Astrocyte of the spinal cord (primary cell): ENCODE measurements around the gene OMA1.

ENCODE experiments used
- DNase-seq: peaks from one replicate; pipeline ENCODE4 v3.0.0; 2011; ENCODE audit warnings: low read depth, low spot score
- H3K4me3 ChIP-seq: 2 replicates; pipeline ENCODE4 v1.5.1; 2011; ENCODE audit warnings: low read depth, mild to moderate bottlenecking, low read length, moderate library complexity
- in situ Hi-C: cut with HindIII; loops from 2 replicates; pipeline ENCODE4 v1.10.0; 2017; ENCODE audit warnings: low sequenced_read_pairs
- TF ChIP-seq, protein P1 (sequence below): IDR thresholded peaks from 2 replicates; pipeline ENCODE4 v1.5.1; 2012; ENCODE audit warnings: low read depth, mild to moderate bottlenecking, low read length, inconsistent platforms

The OMA1 gene

GRCh38 chr1:58574816-58575215, 28.3 kb upstream of the OMA1 start:
- no peak overlapping the region for H3K4me3 ChIP-seq
- in situ Hi-C loops, result no loop called here
- TF ChIP-seq, protein P1, sequence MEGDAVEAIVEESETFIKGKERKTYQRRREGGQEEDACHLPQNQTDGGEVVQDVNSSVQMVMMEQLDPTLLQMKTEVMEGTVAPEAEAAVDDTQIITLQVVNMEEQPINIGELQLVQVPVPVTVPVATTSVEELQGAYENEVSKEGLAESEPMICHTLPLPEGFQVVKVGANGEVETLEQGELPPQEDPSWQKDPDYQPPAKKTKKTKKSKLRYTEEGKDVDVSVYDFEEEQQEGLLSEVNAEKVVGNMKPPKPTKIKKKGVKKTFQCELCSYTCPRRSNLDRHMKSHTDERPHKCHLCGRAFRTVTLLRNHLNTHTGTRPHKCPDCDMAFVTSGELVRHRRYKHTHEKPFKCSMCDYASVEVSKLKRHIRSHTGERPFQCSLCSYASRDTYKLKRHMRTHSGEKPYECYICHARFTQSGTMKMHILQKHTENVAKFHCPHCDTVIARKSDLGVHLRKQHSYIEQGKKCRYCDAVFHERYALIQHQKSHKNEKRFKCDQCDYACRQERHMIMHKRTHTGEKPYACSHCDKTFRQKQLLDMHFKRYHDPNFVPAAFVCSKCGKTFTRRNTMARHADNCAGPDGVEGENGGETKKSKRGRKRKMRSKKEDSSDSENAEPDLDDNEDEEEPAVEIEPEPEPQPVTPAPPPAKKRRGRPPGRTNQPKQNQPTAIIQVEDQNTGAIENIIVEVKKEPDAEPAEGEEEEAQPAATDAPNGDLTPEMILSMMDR, result no peak
- DNase-seq, result no peak

DNA sequence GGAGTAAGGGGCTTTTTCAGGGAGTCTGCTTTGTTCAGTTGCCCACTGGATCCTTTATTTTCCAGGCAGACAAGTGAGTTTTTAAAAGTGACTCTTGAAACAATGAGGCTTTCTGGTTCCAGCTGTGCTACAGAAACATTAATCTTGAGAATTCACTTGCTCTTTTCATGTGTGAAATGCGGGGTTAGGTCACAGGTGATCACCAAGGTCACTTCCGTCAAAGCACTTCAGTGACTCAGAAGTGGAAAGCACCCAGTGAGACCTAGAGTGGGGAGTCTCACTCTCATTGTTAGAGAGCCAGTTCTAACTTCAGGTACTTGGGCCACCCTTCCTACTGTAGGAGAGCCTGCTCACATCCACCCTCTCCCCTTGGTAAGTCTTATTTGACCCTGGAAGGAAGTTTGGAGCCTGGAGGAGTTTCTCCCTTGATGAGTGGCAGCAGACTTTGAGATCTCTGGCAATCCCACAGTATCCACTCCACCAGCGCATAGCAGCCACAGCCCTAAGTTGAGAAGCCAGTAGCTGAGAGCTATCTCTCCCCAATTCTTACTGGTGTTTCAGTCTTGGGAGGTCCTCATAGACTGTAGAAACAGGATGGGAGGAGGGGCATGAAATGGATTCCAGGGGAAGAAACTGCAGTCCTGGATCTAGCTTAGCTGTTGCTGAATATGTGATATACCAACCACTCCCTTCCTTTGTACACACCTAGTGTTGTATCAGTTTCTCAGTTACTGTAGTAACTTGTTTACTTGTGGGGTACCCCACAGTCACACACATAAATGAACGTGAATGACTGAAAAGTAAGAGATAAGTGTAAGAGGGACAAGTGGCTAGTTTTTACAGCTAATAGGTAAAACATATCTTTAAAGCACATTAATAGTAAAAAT, 27.4 kb upstream of the OMA1 start:
- no peak overlapping the region for H3K4me3 ChIP-seq
- in situ Hi-C loops, result no loop called here
- no peak for DNase-seq
- TF ChIP-seq, protein P1, result no peak

- no peak overlapping the region for H3K4me3 ChIP-seq
- in situ Hi-C loops, result no loop called here
- TF ChIP-seq, protein P1, result no peak
- DNase-seq, result no peak
These were observed 26.6 kb upstream of the OMA1 start for GRCh38 chr1:58573138-58573537.

GRCh38 chr1:58572690-58573089, 26.2 kb upstream of the OMA1 start:
- H3K4me3 ChIP-seq, result no peak overlapping the region
- no peak for DNase-seq
- in situ Hi-C loops, result no loop called here
- TF ChIP-seq, protein P1, result no peak

GRCh38 chr1:58571616-58572015, 25.1 kb upstream of the OMA1 start:
- DNase-seq, result no peak
- TF ChIP-seq, protein P1, result no peak
- H3K4me3 ChIP-seq, result no peak overlapping the region

DNA sequence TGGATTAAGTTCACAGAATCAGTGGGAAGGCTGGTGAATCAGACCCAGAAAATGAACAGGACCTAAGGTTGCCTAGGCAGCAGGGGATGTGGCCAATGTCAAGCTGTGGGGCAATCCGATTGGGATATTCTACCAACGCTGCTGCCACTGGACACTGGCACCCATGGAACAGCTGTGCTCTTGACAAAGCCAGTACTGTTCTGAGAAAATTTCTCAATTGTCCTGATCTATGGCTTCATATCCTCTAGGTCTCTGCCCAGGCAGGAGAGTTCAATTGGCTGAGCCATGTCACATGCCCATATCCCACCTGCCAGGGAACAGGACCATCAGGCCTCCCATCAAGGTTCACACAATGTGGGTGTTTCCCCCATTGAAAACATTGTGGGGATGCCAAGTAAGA, 24.3 kb upstream of the OMA1 start:
- in situ Hi-C loops, result no loop called here
- TF ChIP-seq, protein P1, result no peak
- H3K4me3 ChIP-seq, result no peak overlapping the region
- DNase-seq, result no peak

More at GRCh38 chr1:58571616-58572015, 25.1 kb upstream of the OMA1 start:
- in situ Hi-C loops, result no loop called here
